Measurements from ENCODE around the gene RRAGD. TPM values are rescaled to one million over a fixed set of nuclear protein-coding genes. Genes with fewer than 3 reads are reported as not detected.

Gene RRAGD
- total and polyA plus RNA-seq, 4 experiments from 2014 or later, result 3.1 to 6.8 (median 4.8) TPM

GRCh38 chr6:89413006-89413400 lies 930 bp upstream of the RRAGD start:
- H3K4me3 ChIP-seq (ENCODE audit: low read length in 2 of 2), result peak overlapping the region; percentile 38 to 49
- H3K4me3 Mint-ChIP-seq, result peak overlapping the region; percentile 88 to 98 (median 94)
- no peak overlapping the region for H3K27ac ChIP-seq (ENCODE audit: low read depth, low read length)
- H3K36me3 Mint-ChIP-seq, result peaks cover 0 to 4% of the 10 kb centered on the region in 2 donors
- POLR2A ChIA-PET (ENCODE audit: partially characterized antibody), result no interaction called here
- no peaks in the 10 kb centered on the region for H3K36me3 ChIP-seq (ENCODE audit: insufficient read depth, low read length)
- H3K9me3 ChIP-seq (ENCODE audit: control insufficient read depth in 1 of 2, low read length in 2 of 2), result no peaks in the 10 kb centered on the region
- CTCF ChIA-PET (ENCODE audit: partially characterized antibody), result interaction anchor here (1.1 to 4.3 kb wide), 3 partner anchors 19 to 41 kb away, joined by 4 to 22 read pairs (median 11); partner anchors contain the start of gene ANKRD6
- peaks cover 8 to 18% of the 10 kb centered on the region in 2 donors for H3K27me3 Mint-ChIP-seq
- peaks cover 4% of the 10 kb centered on the region for H3K27me3 ChIP-seq (ENCODE audit: insufficient read depth, low read length)
- DNase-seq, result no peak
- H3K4me1 ChIP-seq (ENCODE audit: insufficient read depth, low read length), result peaks cover 19% of the 10 kb centered on the region
- H3K4me1 Mint-ChIP-seq, result peaks cover 10 to 25% (median 16%) of the 10 kb centered on the region in 4 donors
- H3K9me3 Mint-ChIP-seq, result no peaks in the 10 kb centered on the region
- intact Hi-C loops (cut with micrococcal nuclease), result no loop called here
- peak overlapping the region in 5 of 7 donors; percentile 42 to 91 (median 88) for H3K27ac Mint-ChIP-seq

DNA sequence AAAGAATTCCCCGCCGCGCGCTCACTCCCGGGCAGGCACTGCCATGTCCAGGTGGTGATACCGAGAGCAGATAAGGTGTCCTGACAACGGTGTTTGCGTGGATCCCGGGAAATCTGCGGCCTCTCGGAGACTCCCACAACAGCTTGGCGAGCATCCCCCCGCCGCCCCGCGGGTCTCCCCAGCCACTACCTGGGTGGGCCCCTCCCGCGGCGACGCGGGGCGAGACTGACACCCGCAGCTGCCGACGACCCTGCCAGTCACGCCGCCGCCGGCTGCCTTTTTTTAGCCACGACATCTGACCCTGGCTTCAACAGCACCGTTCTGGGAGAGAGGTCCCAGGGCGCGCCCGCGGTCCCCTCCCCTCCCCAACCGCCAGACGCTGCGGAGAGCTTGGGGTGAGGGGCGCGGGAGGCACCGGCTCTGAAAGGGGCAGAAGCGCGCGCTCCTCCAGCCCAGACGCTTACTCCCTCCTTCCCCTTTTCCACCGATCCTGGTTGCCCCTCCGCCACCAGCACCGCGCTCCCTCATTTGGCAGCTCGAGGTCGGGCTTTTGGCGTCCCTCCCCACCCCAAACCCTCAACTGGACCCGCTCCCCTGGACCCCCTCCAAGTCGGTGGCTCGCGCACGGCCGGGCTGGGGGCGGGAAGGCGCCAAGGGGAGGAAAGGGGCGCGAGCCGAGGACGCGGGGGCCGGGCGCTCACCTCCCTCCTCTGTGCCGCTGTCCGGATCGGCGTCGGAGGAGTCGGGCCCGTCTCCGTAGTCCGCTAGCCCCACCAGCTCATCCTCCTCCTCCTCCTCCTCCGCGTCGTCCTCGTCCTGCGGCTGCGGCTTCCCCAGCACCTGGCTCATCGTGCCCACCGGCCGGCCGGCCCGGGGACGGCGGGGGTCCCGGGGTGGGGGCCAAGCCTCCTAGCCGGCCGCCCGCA lies 665 bp downstream of the RRAGD start:
- peaks cover 4 to 13% of the 10 kb centered on the region in 2 donors for H3K27me3 Mint-ChIP-seq
- peak overlapping the region; percentile 30 to 89 (median 80) for H3K27ac Mint-ChIP-seq
- H3K27ac ChIP-seq (ENCODE audit: low read depth, low read length), result peak overlapping the region; percentile 25

GRCh38 chr6:89410788-89411144 lies 1.3 kb downstream of the RRAGD start:
- Mint-ChIP-seq H3K9me3 (no peaks in the 10 kb centered on the region), H3K36me3 (peaks cover 0 to 4% of the 10 kb centered on the region in 2 donors), H3K27me3 (peaks cover 3 to 10% of the 10 kb centered on the region in 2 donors), H3K27ac (peak overlapping the region; percentile 30 to 89 (median 80)), H3K4me3 (peak overlapping the region; percentile 83 to 93 (median 88)), H3K4me1 (peaks cover 10 to 29% (median 16%) of the 10 kb centered on the region in 4 donors)
- DNase-seq, result peak in 1 of 5 donors; percentile 4
- peak overlapping the region; percentile 17 to 49 for H3K4me3 ChIP-seq (ENCODE audit: low read length in 2 of 2)
- no peaks in the 10 kb centered on the region for H3K36me3 ChIP-seq (ENCODE audit: insufficient read depth, low read length)
- ChIA-PET CTCF (ENCODE audit: partially characterized antibody) (interaction anchor here (0.6 to 4.3 kb wide), 3 partner anchors 22 to 280 kb away, joined by 3 to 22 read pairs (median 11); partner anchors contain the start of gene ANKRD6), POLR2A (ENCODE audit: partially characterized antibody) (interaction anchor here (1.0 to 1.4 kb wide), 4 partner anchors 35 to 331 kb away, joined by 3 to 5 read pairs (median 4); partner anchors contain the start of gene PM20D2)
- intact Hi-C loops (cut with micrococcal nuclease), result loop anchor here (2.0 kb wide), 1 partner anchor 38 kb away; no protein-coding TSS in a partner anchor
- H3K9me3 ChIP-seq (ENCODE audit: control insufficient read depth in 1 of 2, low read length in 2 of 2), result no peaks in the 10 kb centered on the region
- peaks cover 19% of the 10 kb centered on the region for H3K4me1 ChIP-seq (ENCODE audit: insufficient read depth, low read length)
- peaks cover 4% of the 10 kb centered on the region for H3K27me3 ChIP-seq (ENCODE audit: insufficient read depth, low read length)
- no peak overlapping the region for H3K27ac ChIP-seq (ENCODE audit: low read depth, low read length)

More for the DNA sequence above, 665 bp downstream of the RRAGD start:
- intact Hi-C loops (cut with micrococcal nuclease), result loop anchor here (2.0 kb wide), 1 partner anchor 39 kb away; no protein-coding TSS in a partner anchor
- Mint-ChIP-seq H3K4me1 (peaks cover 10 to 25% (median 16%) of the 10 kb centered on the region in 4 donors), H3K36me3 (peaks cover 0 to 4% of the 10 kb centered on the region in 2 donors), H3K9me3 (no peaks in the 10 kb centered on the region), H3K4me3 (peak overlapping the region; percentile 83 to 93 (median 88))
- peak overlapping the region; percentile 17 to 49 for H3K4me3 ChIP-seq (ENCODE audit: low read length in 2 of 2)
- peak in 3 of 5 donors; percentile 23 to 32 (median 30) for DNase-seq
- ChIA-PET CTCF (ENCODE audit: partially characterized antibody) (interaction anchor here (0.6 to 4.3 kb wide), 3 partner anchors 21 to 281 kb away, joined by 3 to 22 read pairs (median 11); partner anchors contain the start of gene ANKRD6), POLR2A (ENCODE audit: partially characterized antibody) (interaction anchor here (0.6 to 1.4 kb wide), 6 partner anchors 25 to 331 kb away, joined by 3 to 5 read pairs (median 3); partner anchors contain the start of genes PM20D2 and PNRC1)
- H3K27me3 ChIP-seq (ENCODE audit: insufficient read depth, low read length), result peaks cover 4% of the 10 kb centered on the region
- peaks cover 19% of the 10 kb centered on the region for H3K4me1 ChIP-seq (ENCODE audit: insufficient read depth, low read length)
- no peaks in the 10 kb centered on the region for H3K9me3 ChIP-seq (ENCODE audit: control insufficient read depth in 1 of 2, low read length in 2 of 2)
- no peaks in the 10 kb centered on the region for H3K36me3 ChIP-seq (ENCODE audit: insufficient read depth, low read length)

- peak overlapping the region; percentile 83 to 93 (median 88) for H3K4me3 Mint-ChIP-seq
- H3K27ac Mint-ChIP-seq, result peak overlapping the region in 6 of 7 donors; percentile 27 to 84 (median 62)
- peaks cover 10 to 29% (median 17%) of the 10 kb centered on the region in 4 donors for H3K4me1 Mint-ChIP-seq
- no peak overlapping the region for H3K27ac ChIP-seq (ENCODE audit: low read depth, low read length)
- intact Hi-C loops (cut with micrococcal nuclease), result loop anchor here (2.0 kb wide), 1 partner anchor 37 kb away; no protein-coding TSS in a partner anchor
- H3K27me3 Mint-ChIP-seq, result peaks cover under 1 to 7% of the 10 kb centered on the region in 2 donors
- POLR2A ChIA-PET (ENCODE audit: partially characterized antibody), result interaction anchor here (1.0 to 1.4 kb wide), 3 partner anchors 35 to 330 kb away, joined by 3 to 4 read pairs (median 3); no protein-coding TSS in a partner anchor
- no peak for DNase-seq
- peaks cover 0 to 4% of the 10 kb centered on the region in 2 donors for H3K36me3 Mint-ChIP-seq
- H3K9me3 ChIP-seq (ENCODE audit: control insufficient read depth in 1 of 2, low read length in 2 of 2), result no peaks in the 10 kb centered on the region
- no peaks in the 10 kb centered on the region for H3K36me3 ChIP-seq (ENCODE audit: insufficient read depth, low read length)
- H3K27me3 ChIP-seq (ENCODE audit: insufficient read depth, low read length), result peaks cover 4% of the 10 kb centered on the region
- H3K4me1 ChIP-seq (ENCODE audit: insufficient read depth, low read length), result peaks cover 19% of the 10 kb centered on the region
- CTCF ChIA-PET (ENCODE audit: partially characterized antibody), result interaction anchor here (0.6 to 4.3 kb wide), 2 partner anchors 38 to 280 kb away, joined by 3 to 22 read pairs; no protein-coding TSS in a partner anchor
- H3K4me3 ChIP-seq (ENCODE audit: low read length in 2 of 2), result no peak overlapping the region
- no peaks in the 10 kb centered on the region for H3K9me3 Mint-ChIP-seq
These were observed 1.8 kb downstream of the RRAGD start for GRCh38 chr6:89410231-89410761.

DNA sequence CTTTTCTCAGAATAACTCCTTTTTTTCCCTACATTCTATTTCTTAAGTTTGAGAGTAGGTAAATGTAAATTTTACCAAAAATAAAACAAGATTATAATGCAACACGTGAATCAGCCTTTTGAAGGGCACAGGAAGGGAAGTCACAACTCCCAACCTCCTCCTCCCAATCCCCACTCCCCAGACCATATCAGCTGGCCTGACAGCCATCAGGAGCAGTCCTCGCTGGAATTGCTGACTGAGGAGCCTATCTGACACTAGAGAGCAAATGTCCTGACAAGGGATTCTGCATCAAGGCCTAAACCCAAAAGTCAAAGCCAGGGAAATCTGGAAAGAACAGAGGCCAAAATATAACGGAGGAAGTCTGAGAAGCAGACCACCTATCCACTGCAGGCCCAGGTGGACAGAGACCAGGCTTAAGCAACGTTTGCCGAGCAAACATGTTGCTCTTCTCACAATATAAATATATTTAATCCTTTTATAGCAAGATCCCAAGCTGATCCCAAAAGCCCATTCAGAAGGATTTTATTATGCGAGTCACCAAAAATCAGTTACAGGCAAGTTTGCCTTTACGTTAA lies 2.5 kb downstream of the RRAGD start:
- Mint-ChIP-seq H3K4me1 (peaks cover 10 to 29% (median 17%) of the 10 kb centered on the region in 4 donors), H3K27me3 (peaks cover 0 to 5% of the 10 kb centered on the region in 2 donors), H3K36me3 (peaks cover 0 to 4% of the 10 kb centered on the region in 2 donors), H3K9me3 (peaks cover 0 to 2% (median 0%) of the 10 kb centered on the region in 8 donors), H3K27ac (peak overlapping the region in 1 of 7 donors; percentile 43), H3K4me3 (peak overlapping the region in 2 of 8 donors; percentile 12 to 43)
- intact Hi-C loops (cut with micrococcal nuclease), result loop anchor here (2.0 kb wide), 1 partner anchor 37 kb away; no protein-coding TSS in a partner anchor
- ChIA-PET POLR2A (ENCODE audit: partially characterized antibody) (no interaction called here), CTCF (ENCODE audit: partially characterized antibody) (interaction anchor here (1.0 kb wide), 1 partner anchor 33 kb away, joined by 3 read pairs; no protein-coding TSS in a partner anchor)
- DNase-seq, result no peak
- no peaks in the 10 kb centered on the region for H3K9me3 ChIP-seq (ENCODE audit: control insufficient read depth in 1 of 2, low read length in 2 of 2)
- H3K27me3 ChIP-seq (ENCODE audit: insufficient read depth, low read length), result peaks cover 4% of the 10 kb centered on the region
- H3K4me1 ChIP-seq (ENCODE audit: insufficient read depth, low read length), result peaks cover 19% of the 10 kb centered on the region
- no peaks in the 10 kb centered on the region for H3K36me3 ChIP-seq (ENCODE audit: insufficient read depth, low read length)
- H3K4me3 ChIP-seq (ENCODE audit: low read length in 2 of 2), result no peak overlapping the region
- no peak overlapping the region for H3K27ac ChIP-seq (ENCODE audit: low read depth, low read length)

GRCh38 chr6:89406141-89406540 lies 5.9 kb downstream of the RRAGD start:
- Histone ChIP-seq H3K27me3 (ENCODE audit: insufficient read depth, low read length) (no peaks in the 10 kb centered on the region), H3K27ac (ENCODE audit: low read depth, low read length) (no peak overlapping the region), H3K4me3 (ENCODE audit: low read length in 2 of 2) (no peak overlapping the region), H3K9me3 (ENCODE audit: control insufficient read depth in 1 of 2, low read length in 2 of 2) (no peaks in the 10 kb centered on the region), H3K4me1 (ENCODE audit: insufficient read depth, low read length) (peaks cover 8% of the 10 kb centered on the region), H3K36me3 (ENCODE audit: insufficient read depth, low read length) (no peaks in the 10 kb centered on the region)
- CTCF ChIA-PET (ENCODE audit: partially characterized antibody), result interaction anchor here (1.8 kb wide), 1 partner anchor 10 kb away, joined by 3 read pairs; no protein-coding TSS in a partner anchor
- Mint-ChIP-seq H3K27me3 (no peaks in the 10 kb centered on the region), H3K4me1 (peaks cover 6 to 14% (median 9%) of the 10 kb centered on the region in 4 donors), H3K36me3 (no peaks in the 10 kb centered on the region), H3K4me3 (no peak overlapping the region), H3K9me3 (peaks cover 0 to 2% (median 0%) of the 10 kb centered on the region in 8 donors), H3K27ac (no peak overlapping the region)
- POLR2A ChIA-PET (ENCODE audit: partially characterized antibody), result no interaction called here
- intact Hi-C loops (cut with micrococcal nuclease), result no loop called here
- no peak for DNase-seq
